Astrocyte (in vitro differentiated cells and primary cell): ENCODE measurements around the gene ATP6AP2. TPM values are rescaled to one million over a fixed set of nuclear protein-coding genes. Genes with fewer than 3 reads are reported as not detected.

Experiments used
- DNase-seq: peaks from one replicate; pipeline ENCODE4 v3.0.0-alpha.2; 2010; ENCODE audit warnings: low read depth
- FAIRE-seq: peaks from 2 replicates; lab custom pipeline; 2011; peaks lifted over from hg19 to GRCh38; lab: Jason Lieb, UNC
- H2AFZ ChIP-seq: 2 replicates; pipeline ENCODE4 v1.6.0; 2012; ENCODE audit warnings: low read depth, low read length, inconsistent platforms
- H3K27ac ChIP-seq: 2 replicates; pipeline ENCODE4 v1.5.1; 2011; ENCODE audit warnings: low read depth, low read length, inconsistent platforms
- H3K27me3 ChIP-seq: 2 replicates; pipeline ENCODE4 v1.6.0; 2011; ENCODE audit warnings: low read length, inconsistent platforms; ENCODE audit not compliant: insufficient read depth
- H3K36me3 ChIP-seq: 2 replicates; pipeline ENCODE4 v1.5.1; 2011; ENCODE audit warnings: low read length, inconsistent platforms; ENCODE audit not compliant: insufficient read depth
- H3K4me1 ChIP-seq: 2 replicates; pipeline ENCODE4 v1.5.1; 2011; ENCODE audit warnings: low read length, inconsistent platforms; ENCODE audit not compliant: insufficient read depth
- H3K4me2 ChIP-seq: 2 replicates; pipeline ENCODE4 v1.6.0; 2012; ENCODE audit warnings: low read length, inconsistent platforms
- H3K4me3 ChIP-seq: 2 replicates; pipeline ENCODE4 v1.5.1; 2011; ENCODE audit warnings: low read depth, mild to moderate bottlenecking, low read length, inconsistent platforms; ENCODE audit not compliant: insufficient read depth
- H3K79me2 ChIP-seq: 2 replicates; pipeline ENCODE4 v1.6.0; 2012; ENCODE audit warnings: mild to moderate bottlenecking, low read length, inconsistent platforms; ENCODE audit not compliant: insufficient read depth
- H3K9ac ChIP-seq: 2 replicates; pipeline ENCODE4 v1.6.0; 2012; ENCODE audit warnings: mild to moderate bottlenecking, low read length, inconsistent platforms
- H3K9me3 ChIP-seq: 2 replicates; pipeline ENCODE4 v1.5.1; 2012; ENCODE audit warnings: low read depth, mild to moderate bottlenecking, low read length, inconsistent platforms; ENCODE audit not compliant: insufficient read depth
- H4K20me1 ChIP-seq: 2 replicates; pipeline ENCODE4 v1.6.0; 2012; ENCODE audit warnings: low read length, inconsistent platforms; ENCODE audit not compliant: insufficient read depth
- H3K27ac Mint-ChIP-seq: one replicate; pipeline ENCODE4 v1.8.0; 2021; ENCODE audit warnings: mild to moderate bottlenecking, mixed read lengths; ENCODE audit not compliant: unreplicated experiment
- H3K27me3 Mint-ChIP-seq: one replicate; pipeline ENCODE4 v1.8.0; 2021; ENCODE audit warnings: low read depth, mixed read lengths; ENCODE audit not compliant: unreplicated experiment
- H3K36me3 Mint-ChIP-seq: one replicate; pipeline ENCODE4 v1.8.0; 2021; ENCODE audit warnings: low read depth, mixed read lengths; ENCODE audit not compliant: unreplicated experiment
- H3K4me1 Mint-ChIP-seq: one replicate; pipeline ENCODE4 v1.8.0; 2021; ENCODE audit warnings: low read depth, mixed read lengths; ENCODE audit not compliant: unreplicated experiment
- H3K4me3 Mint-ChIP-seq: one replicate; pipeline ENCODE4 v1.8.0; 2021; ENCODE audit warnings: mild to moderate bottlenecking, moderate library complexity, mixed read lengths; ENCODE audit not compliant: unreplicated experiment
- H3K9me3 Mint-ChIP-seq: one replicate; pipeline ENCODE4 v1.8.0; 2021; ENCODE audit warnings: mild to moderate bottlenecking, mixed read lengths; ENCODE audit not compliant: unreplicated experiment
- CTCF ChIP-seq: IDR thresholded peaks from 2 replicates; pipeline ENCODE4 v1.5.1; 2011; ENCODE audit warnings: low read depth, mild to moderate bottlenecking, inconsistent platforms, low read length, moderate library complexity; ENCODE audit not compliant: insufficient read depth
- EZH2 ChIP-seq: IDR thresholded peaks from 2 replicates; pipeline ENCODE4 v1.6.1; 2012; ENCODE audit warnings: mild to moderate bottlenecking, low read length, inconsistent platforms; ENCODE audit not compliant: insufficient read depth
- total RNA-seq: library from RNA; stranded (reverse); gene quantifications from 2 replicates; pipeline ENCODE4 v1.2.1, GENCODE V29; 2021

Gene ATP6AP2
- total RNA-seq, 1 donor from 2014 or later: 153 TPM

DNA sequence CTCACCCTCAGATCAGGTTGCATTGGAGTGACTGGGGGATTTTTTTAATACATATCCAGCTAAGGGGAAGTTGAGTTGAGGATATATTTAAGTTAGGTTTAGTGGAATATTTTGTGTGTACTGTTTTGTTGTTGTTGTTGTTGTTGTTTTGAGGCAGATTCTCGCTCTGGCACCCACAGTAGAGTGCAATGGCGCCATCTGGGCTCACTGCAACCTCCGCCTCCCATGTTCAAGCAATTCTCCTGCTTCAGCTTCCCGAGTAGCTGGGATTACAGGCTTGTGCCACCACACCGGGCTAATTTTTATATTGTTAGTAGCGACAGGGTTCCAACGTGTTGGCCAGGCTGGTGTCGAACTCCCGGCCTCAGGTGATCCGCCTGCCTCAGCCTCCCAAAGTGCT is 38.6 kb upstream of the ATP6AP2 start:
- no peaks in the 10 kb centered on the region for H3K4me1 ChIP-seq
- H3K79me2 ChIP-seq: no peaks in the 10 kb centered on the region
- H3K27me3 ChIP-seq: no peaks in the 10 kb centered on the region
- FAIRE-seq: no peak
- no peaks in the 10 kb centered on the region for H4K20me1 ChIP-seq
- H3K4me3 ChIP-seq: no peak overlapping the region
- H3K27me3 Mint-ChIP-seq: peaks cover 2% of the 10 kb centered on the region
- DNase-seq: no peak
- no peak overlapping the region for H3K27ac Mint-ChIP-seq
- no peaks in the 10 kb centered on the region for H3K9me3 ChIP-seq
- TF ChIP-seq CTCF: no peak
- no peak for TF ChIP-seq EZH2
- no peak overlapping the region for H2AFZ ChIP-seq
- no peaks in the 10 kb centered on the region for H3K36me3 Mint-ChIP-seq
- H3K4me1 Mint-ChIP-seq: peaks cover 9% of the 10 kb centered on the region
- no peak overlapping the region for H3K9ac ChIP-seq
- no peaks in the 10 kb centered on the region for H3K36me3 ChIP-seq
- H3K4me2 ChIP-seq: no peak overlapping the region
- H3K27ac ChIP-seq: no peak overlapping the region
- no peak overlapping the region for H3K4me3 Mint-ChIP-seq
- no peaks in the 10 kb centered on the region for H3K9me3 Mint-ChIP-seq

DNA sequence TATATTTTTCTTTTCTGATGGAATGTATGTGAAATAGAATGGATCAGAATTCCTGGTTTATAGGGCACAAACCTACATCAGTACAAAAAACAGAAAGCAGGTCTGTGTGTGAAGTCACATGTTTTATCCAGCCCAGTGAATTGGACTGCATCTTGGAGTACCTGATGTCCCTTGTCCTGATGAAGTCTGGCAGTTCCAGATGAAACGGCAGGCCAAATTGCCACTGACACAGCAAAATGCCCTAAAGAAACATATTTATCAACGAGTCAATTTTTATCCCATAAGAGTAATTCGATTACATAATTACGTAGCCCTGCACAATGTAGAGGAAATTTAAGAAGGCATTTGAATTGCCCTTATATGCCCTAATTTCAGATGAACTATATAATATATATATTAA is 37.8 kb upstream of the ATP6AP2 start:
- Histone ChIP-seq H3K79me2 (no peaks in the 10 kb centered on the region), H3K4me1 (no peaks in the 10 kb centered on the region), H3K9ac (no peak overlapping the region), H3K27me3 (no peaks in the 10 kb centered on the region), H3K27ac (no peak overlapping the region), H3K36me3 (no peaks in the 10 kb centered on the region), H3K4me3 (no peak overlapping the region), H3K9me3 (no peaks in the 10 kb centered on the region), H2AFZ (no peak overlapping the region), H4K20me1 (no peaks in the 10 kb centered on the region), H3K4me2 (no peak overlapping the region)
- peak; percentile 47 for FAIRE-seq
- TF ChIP-seq CTCF (no peak), EZH2 (no peak)
- DNase-seq: no peak
- Mint-ChIP-seq H3K36me3 (no peaks in the 10 kb centered on the region), H3K4me3 (no peak overlapping the region), H3K27me3 (peaks cover 1% of the 10 kb centered on the region), H3K9me3 (no peaks in the 10 kb centered on the region), H3K27ac (no peak overlapping the region), H3K4me1 (peaks cover 9% of the 10 kb centered on the region)

DNA sequence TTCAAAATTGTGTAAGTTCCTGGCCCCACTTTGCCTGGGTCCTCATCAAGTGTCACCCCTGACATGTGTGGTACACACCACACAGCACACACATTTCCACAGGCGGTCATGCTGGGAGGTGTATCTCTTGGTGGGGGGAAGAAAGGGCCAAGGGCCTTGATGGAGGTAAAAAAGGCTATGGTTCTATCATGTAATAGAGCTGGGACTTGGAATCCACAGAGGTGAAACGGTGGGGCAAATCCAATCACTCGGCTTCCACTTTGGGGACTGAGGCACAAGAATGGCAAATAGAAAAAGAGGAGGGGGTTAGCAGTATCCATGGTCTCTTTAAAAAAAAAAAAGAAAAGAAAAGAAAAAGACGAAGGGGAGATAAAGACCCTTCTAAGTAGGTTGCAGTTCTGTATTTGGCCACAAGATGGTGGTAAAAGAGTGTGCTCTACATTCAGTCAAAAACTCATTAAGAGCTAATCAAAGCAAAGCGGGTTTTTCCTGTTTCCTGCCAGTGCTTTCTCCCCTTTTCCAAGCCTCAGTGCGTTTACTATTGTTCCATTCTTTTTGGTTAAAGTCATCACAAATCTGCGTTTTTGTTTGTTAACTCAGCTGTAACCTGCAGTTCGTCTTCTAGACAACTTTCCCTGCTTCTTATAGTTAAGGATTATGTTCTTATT is 37.0 kb upstream of the ATP6AP2 start:
- H3K4me3 Mint-ChIP-seq: no peak overlapping the region
- Histone ChIP-seq H3K79me2 (no peaks in the 10 kb centered on the region), H3K27ac (no peak overlapping the region), H3K4me1 (no peaks in the 10 kb centered on the region), H4K20me1 (no peaks in the 10 kb centered on the region), H3K36me3 (no peaks in the 10 kb centered on the region), H3K9me3 (no peaks in the 10 kb centered on the region), H3K4me2 (peak overlapping the region; percentile 63), H3K27me3 (no peaks in the 10 kb centered on the region), H2AFZ (peak overlapping the region; percentile 41), H3K4me3 (no peak overlapping the region), H3K9ac (no peak overlapping the region)
- DNase-seq: peak; percentile 39
- FAIRE-seq: no peak
- H3K27me3 Mint-ChIP-seq: no peaks in the 10 kb centered on the region
- H3K9me3 Mint-ChIP-seq: no peaks in the 10 kb centered on the region
- no peaks in the 10 kb centered on the region for H3K36me3 Mint-ChIP-seq
- H3K4me1 Mint-ChIP-seq: peaks cover 9% of the 10 kb centered on the region
- TF ChIP-seq CTCF: peak; percentile 77
- no peak for TF ChIP-seq EZH2
- peak overlapping the region; percentile 81 for H3K27ac Mint-ChIP-seq
